Thyroid gland (tissue), 4 donors: ENCODE measurements around the gene CACNA1B.

ENCODE experiments used
- POLR2A ChIP-seq, 2 donors: fragments of 450-650 bp; IDR thresholded peaks; one replicate each; pipeline ENCODE4 v1.6.1; 2017; ENCODE audit warnings: antibody characterized with exemption in 2 of 2, mild to moderate bottlenecking in 2 of 2, moderate library complexity in 1 of 2
- TF ChIP-seq, protein P1 (sequence below), 6 experiments: fragments of 200-600 bp in 3 of 6; fragments of 450-650 bp in 3 of 6; sonication (generic) in 3 of 6; IDR thresholded peaks; one replicate each; pipeline ENCODE4 v1.5.1; 2016 to 2019; ENCODE audit warnings: antibody characterized with exemption in 6 of 6, mild to moderate bottlenecking in 2 of 6, inconsistent platforms in 1 of 6, moderate library complexity in 1 of 6

- TF ChIP-seq, protein P1, sequence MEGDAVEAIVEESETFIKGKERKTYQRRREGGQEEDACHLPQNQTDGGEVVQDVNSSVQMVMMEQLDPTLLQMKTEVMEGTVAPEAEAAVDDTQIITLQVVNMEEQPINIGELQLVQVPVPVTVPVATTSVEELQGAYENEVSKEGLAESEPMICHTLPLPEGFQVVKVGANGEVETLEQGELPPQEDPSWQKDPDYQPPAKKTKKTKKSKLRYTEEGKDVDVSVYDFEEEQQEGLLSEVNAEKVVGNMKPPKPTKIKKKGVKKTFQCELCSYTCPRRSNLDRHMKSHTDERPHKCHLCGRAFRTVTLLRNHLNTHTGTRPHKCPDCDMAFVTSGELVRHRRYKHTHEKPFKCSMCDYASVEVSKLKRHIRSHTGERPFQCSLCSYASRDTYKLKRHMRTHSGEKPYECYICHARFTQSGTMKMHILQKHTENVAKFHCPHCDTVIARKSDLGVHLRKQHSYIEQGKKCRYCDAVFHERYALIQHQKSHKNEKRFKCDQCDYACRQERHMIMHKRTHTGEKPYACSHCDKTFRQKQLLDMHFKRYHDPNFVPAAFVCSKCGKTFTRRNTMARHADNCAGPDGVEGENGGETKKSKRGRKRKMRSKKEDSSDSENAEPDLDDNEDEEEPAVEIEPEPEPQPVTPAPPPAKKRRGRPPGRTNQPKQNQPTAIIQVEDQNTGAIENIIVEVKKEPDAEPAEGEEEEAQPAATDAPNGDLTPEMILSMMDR (IDR thresholded peaks at IDR 0.05) = no peak
- no peak for TF ChIP-seq POLR2A (IDR thresholded peaks at IDR 0.05)
Observed at GRCh38 chr9:138063785-138064184, 186.2 kb downstream of the CACNA1B start.
